Naive B cell (primary cell): ENCODE data around the gene NLRX1. TPM values are rescaled to one million over a fixed set of nuclear protein-coding genes. Genes with fewer than 3 reads are reported as not detected.
A peak's percentile ranks its signal among the peaks of the same experiment; 100 is the strongest.
"Not testable (repeated sequence)": the region's sequence is repeated elsewhere in the genome, so short reads cannot be mapped to it uniquely, and the experiment has no call there.

Experiments used
- ATAC-seq, 2 donors: fragments of 150-1000 bp; cut with Tn5 transposase; 2 replicates each; pipeline ENCODE4 v1.10.0; 2021; ENCODE audit warnings: low read depth in 2 of 2, mild to moderate bottlenecking in 2 of 2, moderate library complexity in 2 of 2
- DNase-seq: peaks from one replicate; pipeline ENCODE4 v3.0.0; 2022
- H3K27ac Mint-ChIP-seq, 6 donors: one replicate each; pipeline ENCODE4 v1.8.0; 2020 to 2022; ENCODE audit warnings: mild to moderate bottlenecking in 6 of 6, mixed read lengths in 6 of 6, moderate library complexity in 5 of 6, inconsistent platforms in 2 of 6
- H3K27me3 Mint-ChIP-seq, 3 donors: one replicate each; pipeline ENCODE4 v1.8.0; 2021 to 2022; ENCODE audit warnings: mixed read lengths in 3 of 3, mild to moderate bottlenecking in 1 of 3
- H3K36me3 Mint-ChIP-seq, 2 donors: one replicate each; pipeline ENCODE4 v1.8.0; 2020 to 2022; ENCODE audit warnings: mixed read lengths in 2 of 2, inconsistent platforms in 1 of 2, mild to moderate bottlenecking in 1 of 2
- H3K4me1 Mint-ChIP-seq, 3 donors: one replicate each; pipeline ENCODE4 v1.8.0; 2020 to 2022; ENCODE audit warnings: mixed read lengths in 3 of 3, inconsistent platforms in 1 of 3, mild to moderate bottlenecking in 1 of 3, moderate library complexity in 1 of 3
- H3K4me3 Mint-ChIP-seq, 8 donors: one replicate each; pipeline ENCODE4 v1.8.0; 2020 to 2022; ENCODE audit warnings: mild to moderate bottlenecking in 8 of 8, mixed read lengths in 8 of 8, moderate library complexity in 8 of 8, inconsistent platforms in 2 of 8
- H3K9me3 Mint-ChIP-seq, 7 donors: one replicate each; pipeline ENCODE4 v1.8.0; 2020 to 2022; ENCODE audit warnings: mixed read lengths in 7 of 7, mild to moderate bottlenecking in 5 of 7, inconsistent platforms in 2 of 7, moderate library complexity in 1 of 7
- polyA plus RNA-seq, 6 donors: library from polyadenylated mRNA; unstranded; fragments of 300-500 nt; fragmentation: Illumina TruSeq; gene quantifications; one replicate each; pipeline ENCODE4 v1.2.3, GENCODE V29; 2021; ENCODE audit warnings: low read depth in 6 of 6

The NLRX1 gene
- polyA plus RNA-seq, 6 donors from 2014 or later: 2.1 to 4.1 (median 2.8) TPM

DNA sequence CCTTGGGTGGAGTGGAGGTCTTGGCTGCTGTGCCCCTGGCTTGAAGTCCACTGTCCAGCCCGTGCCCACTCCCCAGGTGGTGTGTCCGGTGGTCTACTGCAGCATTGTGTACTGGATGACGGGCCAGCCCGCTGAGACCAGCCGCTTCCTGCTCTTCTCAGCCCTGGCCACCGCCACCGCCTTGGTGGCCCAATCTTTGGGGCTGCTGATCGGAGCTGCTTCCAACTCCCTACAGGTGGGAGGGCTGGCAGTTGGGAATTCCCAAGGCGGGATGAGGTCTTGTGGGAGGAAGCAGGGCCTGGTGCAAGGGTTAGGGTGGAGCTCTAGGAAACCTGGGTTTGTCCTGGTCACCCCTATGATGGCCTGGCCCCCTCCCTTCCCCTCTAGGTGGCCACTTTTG lies 8.4 kb upstream of the NLRX1 start:
- H3K4me1 Mint-ChIP-seq: peaks cover 0 to 6% (median 2%) of the 10 kb centered on the region in 3 donors
- no peaks in the 10 kb centered on the region for H3K36me3 Mint-ChIP-seq
- no peak for ATAC-seq
- H3K27ac Mint-ChIP-seq: no peak overlapping the region
- peaks cover 5 to 32% (median 17%) of the 10 kb centered on the region in 3 donors for H3K27me3 Mint-ChIP-seq
- no peak for DNase-seq
- H3K9me3 Mint-ChIP-seq: peaks cover 0 to 2% (median 0%) of the 10 kb centered on the region in 7 donors
- H3K4me3 Mint-ChIP-seq: no peak overlapping the region

DNA sequence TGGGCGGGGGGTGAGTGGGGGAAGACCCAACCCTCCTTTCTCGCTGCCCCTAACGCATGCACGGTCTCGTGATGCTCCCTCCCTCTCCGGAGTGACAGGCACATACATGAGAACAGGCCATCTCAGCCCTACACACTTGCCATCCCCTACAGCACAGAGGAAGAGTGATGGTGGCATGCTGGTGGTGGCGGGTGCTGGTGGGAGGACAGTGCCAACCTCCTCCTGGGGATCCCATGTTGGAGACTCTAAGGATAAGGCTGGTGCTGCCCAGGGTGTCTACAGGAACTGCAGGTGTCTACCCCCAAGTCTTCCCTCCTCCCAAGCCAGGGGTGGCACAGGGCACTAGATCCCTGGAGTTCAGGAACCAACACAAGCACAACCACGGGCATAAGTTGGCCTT lies 6.7 kb upstream of the NLRX1 start:
- peak overlapping the region in 1 of 6 donors; percentile 81 for H3K27ac Mint-ChIP-seq
- no peaks in the 10 kb centered on the region for H3K4me1 Mint-ChIP-seq
- peaks cover 0 to 18% (median 0%) of the 10 kb centered on the region in 3 donors for H3K27me3 Mint-ChIP-seq
- H3K9me3 Mint-ChIP-seq: peaks cover 0 to 2% (median 0%) of the 10 kb centered on the region in 7 donors
- DNase-seq (no peak), ATAC-seq (no peak)
- no peaks in the 10 kb centered on the region for H3K36me3 Mint-ChIP-seq
- H3K4me3 Mint-ChIP-seq: no peak overlapping the region

DNA sequence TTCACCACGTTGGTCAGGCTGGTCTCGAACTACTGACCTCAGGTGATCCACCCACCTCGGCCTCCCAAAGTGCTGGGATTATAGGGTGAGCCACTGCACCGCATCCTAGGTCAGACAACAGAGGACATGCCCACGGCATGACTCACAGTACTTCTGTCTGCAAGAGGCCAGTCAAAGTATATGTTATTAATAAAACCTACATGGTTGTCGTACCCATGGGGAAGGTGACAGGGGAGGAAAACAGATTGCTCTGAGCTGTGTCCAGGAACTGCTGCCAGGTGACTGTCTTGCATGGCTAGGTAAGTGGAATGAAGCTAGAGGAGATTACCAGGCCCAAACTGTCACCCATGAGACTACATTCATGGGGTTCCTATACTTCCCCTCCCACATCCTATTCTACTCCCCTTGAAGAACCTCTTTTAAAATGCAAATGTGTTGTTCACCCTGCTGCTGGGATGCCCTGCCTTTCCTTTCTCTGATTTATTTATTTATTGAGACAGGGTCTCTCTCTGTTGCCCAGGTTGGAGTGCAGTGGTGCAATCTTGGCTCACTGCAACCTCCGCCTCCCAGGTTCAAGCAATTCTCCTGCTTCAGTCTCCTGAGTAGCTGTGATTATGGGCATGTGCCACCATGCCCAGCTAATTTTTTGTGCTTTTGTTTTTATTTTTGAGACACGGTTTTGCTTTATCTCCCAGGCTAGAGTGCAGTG lies 2.0 kb upstream of the NLRX1 start:
- Mint-ChIP-seq H3K4me1 (peaks cover 3 to 5% (median 4%) of the 10 kb centered on the region in 3 donors), H3K36me3 (no peaks in the 10 kb centered on the region), H3K4me3 (peak overlapping the region in 2 of 8 donors; percentile 5 to 43), H3K9me3 (no peaks in the 10 kb centered on the region), H3K27ac (no peak overlapping the region), H3K27me3 (peaks cover 0 to 5% (median 0%) of the 10 kb centered on the region in 3 donors)
- ATAC-seq: no peak
- DNase-seq: no peak

DNA sequence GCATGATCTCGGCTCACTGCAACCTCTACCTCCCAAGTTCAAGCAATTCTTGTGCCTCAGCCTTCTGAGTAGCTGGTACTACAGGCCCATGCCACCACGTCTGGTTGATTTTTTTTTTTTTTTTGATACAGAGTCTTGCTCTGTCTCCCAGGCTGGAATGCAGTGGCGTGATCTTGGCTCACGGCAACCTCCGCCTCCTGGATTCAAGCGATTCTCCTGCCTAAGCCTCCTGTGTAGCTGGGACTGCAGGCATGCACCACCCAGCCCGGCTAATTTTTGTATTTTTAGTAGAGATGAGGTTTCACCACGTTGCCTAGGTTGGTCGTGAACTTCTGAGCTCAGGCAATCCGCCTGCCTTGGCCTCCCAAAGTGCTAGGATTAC lies 1.5 kb upstream of the NLRX1 start:
- not testable (repeated sequence) for H3K27me3 Mint-ChIP-seq, DNase-seq, H3K4me1 Mint-ChIP-seq, H3K9me3 Mint-ChIP-seq, ATAC-seq, H3K36me3 Mint-ChIP-seq
- peak overlapping the region in 1 of 6 donors; percentile 24 for H3K27ac Mint-ChIP-seq
- peak overlapping the region in 2 of 8 donors; percentile 5 to 29 for H3K4me3 Mint-ChIP-seq

GRCh38 chr11:119167933-119168332 lies 592 bp upstream of the NLRX1 start:
- peak overlapping the region; percentile 50 to 92 (median 82) for H3K4me3 Mint-ChIP-seq
- no peaks in the 10 kb centered on the region for H3K36me3 Mint-ChIP-seq
- no peaks in the 10 kb centered on the region for H3K9me3 Mint-ChIP-seq
- H3K4me1 Mint-ChIP-seq: peaks cover 3 to 5% (median 4%) of the 10 kb centered on the region in 3 donors
- no peaks in the 10 kb centered on the region for H3K27me3 Mint-ChIP-seq
- peak overlapping the region in 3 of 6 donors; percentile 62 to 81 (median 78) for H3K27ac Mint-ChIP-seq
- DNase-seq: no peak
- ATAC-seq: no peak

- Mint-ChIP-seq H3K4me1 (peaks cover 3 to 5% (median 4%) of the 10 kb centered on the region in 3 donors), H3K27me3 (no peaks in the 10 kb centered on the region), H3K9me3 (no peaks in the 10 kb centered on the region), H3K27ac (peak overlapping the region in 3 of 6 donors; percentile 62 to 89 (median 76)), H3K36me3 (no peaks in the 10 kb centered on the region), H3K4me3 (peak overlapping the region; percentile 67 to 93 (median 90))
- DNase-seq (no peak), ATAC-seq (peak; percentile 22 to 31)
Observed at GRCh38 chr11:119169282-119169719, 776 bp downstream of the NLRX1 start.

GRCh38 chr11:119172513-119172912 lies 4.0 kb downstream of the NLRX1 start:
- no peak for DNase-seq
- peak overlapping the region in 1 of 8 donors; percentile 20 for H3K4me3 Mint-ChIP-seq
- no peak for ATAC-seq
- H3K9me3 Mint-ChIP-seq: no peaks in the 10 kb centered on the region
- no peak overlapping the region for H3K27ac Mint-ChIP-seq
- no peaks in the 10 kb centered on the region for H3K27me3 Mint-ChIP-seq
- H3K4me1 Mint-ChIP-seq: peaks cover 3 to 5% (median 4%) of the 10 kb centered on the region in 3 donors
- H3K36me3 Mint-ChIP-seq: no peaks in the 10 kb centered on the region

- no peak for ATAC-seq
- no peak overlapping the region for H3K4me3 Mint-ChIP-seq
- H3K9me3 Mint-ChIP-seq: no peaks in the 10 kb centered on the region
- H3K4me1 Mint-ChIP-seq: peaks cover 3 to 5% (median 4%) of the 10 kb centered on the region in 3 donors
- H3K27me3 Mint-ChIP-seq: no peaks in the 10 kb centered on the region
- peak overlapping the region in 1 of 6 donors; percentile 82 for H3K27ac Mint-ChIP-seq
- H3K36me3 Mint-ChIP-seq: no peaks in the 10 kb centered on the region
- no peak for DNase-seq
Observed at GRCh38 chr11:119173453-119173852, 4.9 kb downstream of the NLRX1 start.

- H3K27me3 Mint-ChIP-seq: no peaks in the 10 kb centered on the region
- peak overlapping the region in 1 of 6 donors; percentile 28 for H3K27ac Mint-ChIP-seq
- no peaks in the 10 kb centered on the region for H3K9me3 Mint-ChIP-seq
- no peaks in the 10 kb centered on the region for H3K4me1 Mint-ChIP-seq
- H3K36me3 Mint-ChIP-seq: no peaks in the 10 kb centered on the region
- DNase-seq: no peak
- no peak overlapping the region for H3K4me3 Mint-ChIP-seq
- no peak for ATAC-seq
Observed at GRCh38 chr11:119175493-119176077, 7.1 kb downstream of the NLRX1 start.

DNA sequence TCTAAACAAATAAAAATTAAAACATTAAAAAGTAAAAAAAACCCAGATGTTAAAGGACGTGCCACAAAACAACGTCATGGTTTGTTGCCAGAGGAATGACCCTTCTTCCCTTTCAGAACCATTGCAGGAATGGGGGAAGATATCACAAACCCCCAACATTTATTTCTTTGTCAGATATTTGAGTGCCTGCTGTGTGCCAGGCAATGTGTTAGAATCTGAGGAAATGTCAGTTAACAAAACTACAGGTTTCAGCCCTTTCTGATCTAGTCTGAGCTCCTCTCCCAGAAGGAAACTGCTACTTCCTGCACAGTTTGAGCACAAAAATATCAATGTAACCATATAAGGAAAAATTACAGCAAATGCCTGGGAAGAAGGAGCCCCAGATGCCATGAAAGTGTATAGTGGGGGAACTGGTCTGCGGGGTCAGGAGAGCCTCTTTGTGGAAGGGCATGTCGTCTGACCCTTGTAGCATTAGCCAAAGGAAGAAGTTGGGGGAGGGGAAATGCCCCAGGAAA lies 9.7 kb downstream of the NLRX1 start:
- no peaks in the 10 kb centered on the region for H3K9me3 Mint-ChIP-seq
- no peak overlapping the region for H3K4me3 Mint-ChIP-seq
- no peak for DNase-seq
- H3K36me3 Mint-ChIP-seq: no peaks in the 10 kb centered on the region
- ATAC-seq: no peak
- no peak overlapping the region for H3K27ac Mint-ChIP-seq
- no peaks in the 10 kb centered on the region for H3K27me3 Mint-ChIP-seq
- H3K4me1 Mint-ChIP-seq: no peaks in the 10 kb centered on the region

DNA sequence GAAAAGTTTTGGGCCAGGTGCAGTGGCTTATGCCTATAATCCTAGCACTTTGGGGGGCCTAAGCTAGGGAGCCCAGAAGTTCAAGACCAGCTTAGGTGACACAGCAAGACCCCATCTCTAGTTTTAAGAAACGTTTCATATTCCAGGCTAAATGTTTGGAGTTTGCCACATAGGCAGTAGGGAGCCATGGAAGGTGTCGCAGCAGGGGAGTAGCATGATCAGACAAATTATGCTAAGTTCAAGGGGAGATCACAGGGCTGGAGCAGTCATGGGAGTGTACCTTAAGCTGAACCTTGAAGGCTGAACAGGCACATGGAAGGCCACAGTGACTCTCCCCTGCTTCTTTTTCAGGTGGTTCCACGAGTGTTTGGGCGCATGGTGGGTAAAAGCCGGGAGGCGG lies 10.8 kb downstream of the NLRX1 start:
- Mint-ChIP-seq H3K27ac (no peak overlapping the region), H3K4me3 (no peak overlapping the region), H3K36me3 (no peaks in the 10 kb centered on the region), H3K9me3 (no peaks in the 10 kb centered on the region), H3K27me3 (no peaks in the 10 kb centered on the region), H3K4me1 (peaks cover 0 to 3% (median 3%) of the 10 kb centered on the region in 3 donors)
- ATAC-seq: no peak
- no peak for DNase-seq

- Mint-ChIP-seq H3K4me3 (no peak overlapping the region), H3K36me3 (no peaks in the 10 kb centered on the region), H3K27me3 (no peaks in the 10 kb centered on the region)
Observed at GRCh38 chr11:119179983-119180382, 11.5 kb downstream of the NLRX1 start.

GRCh38 chr11:119180729-119181676 lies 12.5 kb downstream of the NLRX1 start:
- Mint-ChIP-seq H3K9me3 (no peaks in the 10 kb centered on the region), H3K27ac (no peak overlapping the region), H3K36me3 (no peaks in the 10 kb centered on the region), H3K27me3 (peaks cover 0 to under 1% (median 0%) of the 10 kb centered on the region in 3 donors), H3K4me1 (peaks cover 0 to 6% (median 3%) of the 10 kb centered on the region in 3 donors), H3K4me3 (no peak overlapping the region)
- ATAC-seq: no peak
- DNase-seq: no peak

More at GRCh38 chr11:119179983-119180382, 11.5 kb downstream of the NLRX1 start:
- Mint-ChIP-seq H3K27ac (no peak overlapping the region), H3K4me1 (peaks cover 0 to 6% (median 3%) of the 10 kb centered on the region in 3 donors), H3K9me3 (no peaks in the 10 kb centered on the region)
- DNase-seq (no peak), ATAC-seq (no peak)
